Esophagus muscularis mucosa (tissue), 4 donors: Measurements from ENCODE around the gene HNF1B. TPM values are rescaled to one million over a fixed set of nuclear protein-coding genes. Genes with fewer than 3 reads are reported as not detected.

Experiments used
- DNase-seq: peaks from one replicate; pipeline ENCODE4 v3.0.0-alpha.2; 2017; ENCODE audit errors: extremely low spot score
- H3K27ac ChIP-seq, 4 donors: fragments of 200-600 bp; sonication (generic); replicated peaks in 1 of 4; 1 replicate in 3 of 4; 2 replicates in 1 of 4; pipeline ENCODE4 v1.5.1; 2016 to 2019; ENCODE audit warnings: mild to moderate bottlenecking in 1 of 4
- H3K27me3 ChIP-seq, 4 donors: fragments of 200-600 bp; sonication (generic); one replicate each; pipeline versions ENCODE4 v1.5.1 to v1.6.0; 2016 to 2019
- H3K36me3 ChIP-seq, 4 donors: fragments of 200-600 bp; sonication (generic); one replicate each; pipeline ENCODE4 v1.5.1; 2016 to 2019
- H3K4me1 ChIP-seq, 4 donors: fragments of 200-600 bp; sonication (generic); one replicate each; pipeline ENCODE4 v1.5.1; 2016 to 2019
- H3K4me3 ChIP-seq, 4 donors: fragments of 200-600 bp; sonication (generic); 1 replicate in 2 of 4; 2 replicates in 2 of 4; pipeline ENCODE4 v1.5.1; 2016 to 2019; ENCODE audit warnings: mild to moderate bottlenecking in 4 of 4, moderate library complexity in 1 of 4
- H3K9me3 ChIP-seq, 4 donors: fragments of 200-600 bp; sonication (generic); 1 replicate in 3 of 4; 2 replicates in 1 of 4; pipeline ENCODE4 v1.5.1; 2016 to 2019
- EP300 ChIP-seq: sonication (generic); formaldehyde crosslinking; IDR thresholded peaks from one replicate; pipeline ENCODE4 v1.6.1; 2017; ENCODE audit warnings: antibody characterized with exemption
- POLR2A ChIP-seq: fragments of 450-650 bp; IDR thresholded peaks from one replicate; pipeline ENCODE4 v1.6.1; 2017; ENCODE audit warnings: antibody characterized with exemption, moderate library complexity, mild to moderate bottlenecking, low read depth
- POLR2AphosphoS5 ChIP-seq, 2 donors: sonication (generic); formaldehyde crosslinking; IDR thresholded peaks; one replicate each; pipeline ENCODE4 v1.6.1; 2017; ENCODE audit warnings: antibody characterized with exemption in 2 of 2
- WGBS: methylation state at CpG from one replicate; pipeline ENCODE4 v1.1.5; 2018; 5-methylcytosine and 5-hydroxymethylcytosine counted together
- intact Hi-C: fragments of 100-400 bp; cut with DNase I; formaldehyde crosslinking; loops from one replicate; pipeline ENCODE4 v1.15.1; 2023
- total RNA-seq, 4 donors: library from RNA; depleted of rRNA; stranded (reverse); fragments of >200 nt; gene quantifications; one replicate each; pipeline versions ENCODE4 v1.1.0 to v1.2.1, GENCODE V29; 2016
- TF ChIP-seq, protein P1 (sequence below), 3 experiments: fragments of 200-600 bp in 2 of 3; fragments of 450-650 bp in 1 of 3; sonication (generic) in 2 of 3; IDR thresholded peaks; one replicate each; pipeline ENCODE4 v1.5.1; 2017 to 2019; ENCODE audit warnings: antibody characterized with exemption in 3 of 3, mild to moderate bottlenecking in 2 of 3, moderate library complexity in 1 of 3

The HNF1B gene
- total RNA-seq, 4 donors from 2014 or later = not detected

DNA sequence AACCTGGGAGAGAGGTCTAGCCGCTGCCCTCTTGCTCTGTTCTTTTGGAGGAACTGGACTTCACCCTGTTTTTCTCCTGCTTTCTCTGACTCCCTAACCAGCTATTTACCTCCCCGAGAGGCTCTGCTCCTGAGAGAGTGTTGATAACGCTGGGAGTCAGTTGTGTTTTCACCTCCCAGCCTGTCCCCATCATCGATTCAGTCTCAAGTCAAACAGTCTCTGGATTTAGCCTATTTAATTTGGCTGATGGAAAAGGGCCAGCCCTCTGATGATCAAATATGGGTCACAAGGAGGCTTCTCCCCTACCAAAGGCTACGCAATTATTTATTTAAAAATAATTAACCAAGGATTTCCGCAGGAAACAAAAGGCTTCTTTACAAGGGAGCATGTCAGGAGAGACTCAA, 31.8 kb downstream of the HNF1B start:
- no peaks in the 10 kb centered on the region for H3K9me3 ChIP-seq
- DNase-seq = no peak
- H3K36me3 ChIP-seq = no peaks in the 10 kb centered on the region
- H3K27ac ChIP-seq = no peak overlapping the region
- H3K4me1 ChIP-seq = peaks cover 2 to 10% (median 8%) of the 10 kb centered on the region in 4 donors
- intact Hi-C loops = no loop called here
- H3K4me3 ChIP-seq = no peak overlapping the region
- TF ChIP-seq EP300 = no peak
- TF ChIP-seq POLR2AphosphoS5 (IDR thresholded peaks at IDR 0.05) = no peak
- WGBS = 38% methylated on average over 6 of the region's 6 CpGs
- peaks cover 0 to 72% (median 0%) of the 10 kb centered on the region in 4 donors for H3K27me3 ChIP-seq

- intact Hi-C loops = no loop called here
- no peak for DNase-seq
- H3K27me3 ChIP-seq = peaks cover 0 to 85% (median 0%) of the 10 kb centered on the region in 4 donors
- H3K36me3 ChIP-seq = no peaks in the 10 kb centered on the region
- TF ChIP-seq, protein P1, sequence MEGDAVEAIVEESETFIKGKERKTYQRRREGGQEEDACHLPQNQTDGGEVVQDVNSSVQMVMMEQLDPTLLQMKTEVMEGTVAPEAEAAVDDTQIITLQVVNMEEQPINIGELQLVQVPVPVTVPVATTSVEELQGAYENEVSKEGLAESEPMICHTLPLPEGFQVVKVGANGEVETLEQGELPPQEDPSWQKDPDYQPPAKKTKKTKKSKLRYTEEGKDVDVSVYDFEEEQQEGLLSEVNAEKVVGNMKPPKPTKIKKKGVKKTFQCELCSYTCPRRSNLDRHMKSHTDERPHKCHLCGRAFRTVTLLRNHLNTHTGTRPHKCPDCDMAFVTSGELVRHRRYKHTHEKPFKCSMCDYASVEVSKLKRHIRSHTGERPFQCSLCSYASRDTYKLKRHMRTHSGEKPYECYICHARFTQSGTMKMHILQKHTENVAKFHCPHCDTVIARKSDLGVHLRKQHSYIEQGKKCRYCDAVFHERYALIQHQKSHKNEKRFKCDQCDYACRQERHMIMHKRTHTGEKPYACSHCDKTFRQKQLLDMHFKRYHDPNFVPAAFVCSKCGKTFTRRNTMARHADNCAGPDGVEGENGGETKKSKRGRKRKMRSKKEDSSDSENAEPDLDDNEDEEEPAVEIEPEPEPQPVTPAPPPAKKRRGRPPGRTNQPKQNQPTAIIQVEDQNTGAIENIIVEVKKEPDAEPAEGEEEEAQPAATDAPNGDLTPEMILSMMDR (IDR thresholded peaks at IDR 0.05) = no peak
- no peak for TF ChIP-seq POLR2AphosphoS5 (IDR thresholded peaks at IDR 0.05)
- no peak for TF ChIP-seq POLR2A
- no peak for TF ChIP-seq EP300
- no peak overlapping the region for H3K27ac ChIP-seq
- 79% methylated on average over 6 of the region's 6 CpGs for WGBS
- no peak overlapping the region for H3K4me3 ChIP-seq
- no peaks in the 10 kb centered on the region for H3K9me3 ChIP-seq
- H3K4me1 ChIP-seq = no peaks in the 10 kb centered on the region
Measured at GRCh38 chr17:37711113-37711512, 33.7 kb downstream of the HNF1B start.

- no peaks in the 10 kb centered on the region for H3K9me3 ChIP-seq
- no peaks in the 10 kb centered on the region for H3K36me3 ChIP-seq
- no peaks in the 10 kb centered on the region for H3K4me1 ChIP-seq
- no peak for DNase-seq
- TF ChIP-seq POLR2AphosphoS5 (IDR thresholded peaks at IDR 0.05) (no peak), POLR2A (no peak), EP300 (no peak)
- TF ChIP-seq, protein P1 (IDR thresholded peaks at IDR 0.05) = no peak
- H3K27me3 ChIP-seq = peaks cover 0 to 83% (median 0%) of the 10 kb centered on the region in 4 donors
- intact Hi-C loops = no loop called here
- H3K4me3 ChIP-seq = no peak overlapping the region
- H3K27ac ChIP-seq = no peak overlapping the region
- WGBS = 68% methylated on average over 9 of the region's 9 CpGs
Measured at GRCh38 chr17:37710344-37710886, 34.4 kb downstream of the HNF1B start.

GRCh38 chr17:37708616-37709212, 36.1 kb downstream of the HNF1B start:
- no peak for DNase-seq
- Histone ChIP-seq H3K4me3 (no peak overlapping the region), H3K4me1 (no peaks in the 10 kb centered on the region), H3K27ac (no peak overlapping the region), H3K9me3 (no peaks in the 10 kb centered on the region), H3K27me3 (peaks cover 0 to 68% (median 0%) of the 10 kb centered on the region in 4 donors), H3K36me3 (no peaks in the 10 kb centered on the region)
- WGBS = 85% methylated on average over 8 of the region's 8 CpGs
- intact Hi-C loops = no loop called here
- TF ChIP-seq, protein P1 (IDR thresholded peaks at IDR 0.05) = no peak
- TF ChIP-seq POLR2A = no peak
- no peak for TF ChIP-seq POLR2AphosphoS5 (IDR thresholded peaks at IDR 0.05)
- TF ChIP-seq EP300 = no peak

DNA sequence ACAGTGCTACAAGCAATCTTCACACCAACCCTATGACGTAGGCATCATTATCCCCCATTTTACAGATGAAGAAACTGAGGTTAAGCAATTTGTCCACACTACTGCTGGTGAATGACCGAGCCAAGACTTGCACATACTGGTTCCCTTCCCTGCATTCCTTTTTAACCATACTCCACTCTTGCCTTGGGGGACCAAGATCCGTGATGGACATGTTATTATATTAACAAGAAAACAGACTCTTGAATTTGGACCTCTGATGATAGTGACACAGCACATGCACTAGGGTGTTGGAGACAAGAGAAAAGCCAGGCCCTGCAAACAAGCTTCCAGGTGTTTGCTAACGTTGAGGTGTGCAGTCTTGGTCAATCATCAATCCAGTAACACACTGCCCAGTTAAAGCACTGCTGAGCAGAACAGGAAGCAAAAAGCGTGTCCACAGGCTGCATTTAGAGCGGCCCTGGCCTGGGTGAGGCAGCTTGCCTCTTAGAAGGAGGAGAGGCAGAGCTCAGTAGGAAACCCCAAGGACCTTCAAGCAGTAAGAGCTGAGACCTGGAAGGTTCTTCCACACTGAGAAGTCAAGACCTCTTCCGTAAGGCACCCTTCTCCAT, 36.7 kb downstream of the HNF1B start:
- Histone ChIP-seq H3K4me3 (no peak overlapping the region), H3K27me3 (peaks cover 0 to 62% (median 0%) of the 10 kb centered on the region in 4 donors), H3K36me3 (no peaks in the 10 kb centered on the region), H3K27ac (no peak overlapping the region), H3K9me3 (no peaks in the 10 kb centered on the region), H3K4me1 (no peaks in the 10 kb centered on the region)
- intact Hi-C loops = no loop called here
- DNase-seq = no peak
- WGBS = 80% methylated on average over 7 of the region's 7 CpGs
- TF ChIP-seq POLR2A (no peak), EP300 (no peak), POLR2AphosphoS5 (IDR thresholded peaks at IDR 0.05) (no peak)
